Naive B cell (primary cell): ENCODE results near the gene COX6B2. TPM values are rescaled to one million over a fixed set of nuclear protein-coding genes. Genes with fewer than 3 reads are reported as not detected.

Source experiments
- ATAC-seq, 2 donors: fragments of 150-1000 bp; cut with Tn5 transposase; 2 replicates each; pipeline ENCODE4 v1.10.0; 2021; ENCODE audit warnings: low read depth in 2 of 2, mild to moderate bottlenecking in 2 of 2, moderate library complexity in 2 of 2
- DNase-seq: peaks from one replicate; pipeline ENCODE4 v3.0.0; 2022
- H3K27ac Mint-ChIP-seq, 6 donors: one replicate each; pipeline ENCODE4 v1.8.0; 2020 to 2022; ENCODE audit warnings: mild to moderate bottlenecking in 6 of 6, mixed read lengths in 6 of 6, moderate library complexity in 5 of 6, inconsistent platforms in 2 of 6
- H3K27me3 Mint-ChIP-seq, 3 donors: one replicate each; pipeline ENCODE4 v1.8.0; 2021 to 2022; ENCODE audit warnings: mixed read lengths in 3 of 3, mild to moderate bottlenecking in 1 of 3
- H3K36me3 Mint-ChIP-seq, 2 donors: one replicate each; pipeline ENCODE4 v1.8.0; 2020 to 2022; ENCODE audit warnings: mixed read lengths in 2 of 2, inconsistent platforms in 1 of 2, mild to moderate bottlenecking in 1 of 2
- H3K4me1 Mint-ChIP-seq, 3 donors: one replicate each; pipeline ENCODE4 v1.8.0; 2020 to 2022; ENCODE audit warnings: mixed read lengths in 3 of 3, inconsistent platforms in 1 of 3, mild to moderate bottlenecking in 1 of 3, moderate library complexity in 1 of 3
- H3K4me3 Mint-ChIP-seq, 8 donors: one replicate each; pipeline ENCODE4 v1.8.0; 2020 to 2022; ENCODE audit warnings: mild to moderate bottlenecking in 8 of 8, mixed read lengths in 8 of 8, moderate library complexity in 8 of 8, inconsistent platforms in 2 of 8
- H3K9me3 Mint-ChIP-seq, 7 donors: one replicate each; pipeline ENCODE4 v1.8.0; 2020 to 2022; ENCODE audit warnings: mixed read lengths in 7 of 7, mild to moderate bottlenecking in 5 of 7, inconsistent platforms in 2 of 7, moderate library complexity in 1 of 7
- polyA plus RNA-seq, 6 donors: library from polyadenylated mRNA; unstranded; fragments of 300-500 nt; fragmentation: Illumina TruSeq; gene quantifications; one replicate each; pipeline ENCODE4 v1.2.3, GENCODE V29; 2021; ENCODE audit warnings: low read depth in 6 of 6

Gene COX6B2
- polyA plus RNA-seq, 6 donors from 2014 or later = not detected

GRCh38 chr19:55319785-55320184, 34.7 kb downstream of the COX6B2 start:
- ATAC-seq (no peak), DNase-seq (no peak)
- no peaks in the 10 kb centered on the region for H3K36me3 Mint-ChIP-seq

DNA sequence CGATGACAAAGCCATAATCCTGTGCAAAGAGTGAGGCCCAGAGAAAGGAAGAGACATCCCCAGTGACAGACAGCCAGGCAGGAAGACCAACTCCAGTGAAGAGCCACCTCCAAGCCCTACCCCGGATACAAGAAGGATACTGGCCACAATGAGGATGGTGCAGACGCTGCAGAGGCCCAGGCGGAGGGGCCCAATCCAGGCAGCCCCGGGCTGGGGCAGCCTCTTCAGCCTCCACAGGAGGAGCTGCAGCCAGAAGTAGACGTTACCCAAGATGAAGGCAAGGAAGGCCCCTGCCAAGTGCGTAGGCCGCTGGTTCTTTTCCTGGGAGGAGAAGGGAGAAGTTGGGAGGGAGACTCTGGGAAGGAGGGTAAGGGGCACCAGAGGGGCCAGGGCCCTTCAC, 37.9 kb downstream of the COX6B2 start:
- DNase-seq (no peak), ATAC-seq (no peak)
- Mint-ChIP-seq H3K4me3 (no peak overlapping the region), H3K27ac (no peak overlapping the region), H3K9me3 (no peaks in the 10 kb centered on the region), H3K4me1 (no peaks in the 10 kb centered on the region), H3K27me3 (peaks cover 4 to 21% (median 9%) of the 10 kb centered on the region in 3 donors), H3K36me3 (no peaks in the 10 kb centered on the region)

More at GRCh38 chr19:55319785-55320184, 34.7 kb downstream of the COX6B2 start:
- Mint-ChIP-seq H3K27me3 (peaks cover 4 to 40% (median 30%) of the 10 kb centered on the region in 3 donors), H3K27ac (no peak overlapping the region), H3K4me1 (no peaks in the 10 kb centered on the region), H3K9me3 (no peaks in the 10 kb centered on the region), H3K4me3 (no peak overlapping the region)

DNA sequence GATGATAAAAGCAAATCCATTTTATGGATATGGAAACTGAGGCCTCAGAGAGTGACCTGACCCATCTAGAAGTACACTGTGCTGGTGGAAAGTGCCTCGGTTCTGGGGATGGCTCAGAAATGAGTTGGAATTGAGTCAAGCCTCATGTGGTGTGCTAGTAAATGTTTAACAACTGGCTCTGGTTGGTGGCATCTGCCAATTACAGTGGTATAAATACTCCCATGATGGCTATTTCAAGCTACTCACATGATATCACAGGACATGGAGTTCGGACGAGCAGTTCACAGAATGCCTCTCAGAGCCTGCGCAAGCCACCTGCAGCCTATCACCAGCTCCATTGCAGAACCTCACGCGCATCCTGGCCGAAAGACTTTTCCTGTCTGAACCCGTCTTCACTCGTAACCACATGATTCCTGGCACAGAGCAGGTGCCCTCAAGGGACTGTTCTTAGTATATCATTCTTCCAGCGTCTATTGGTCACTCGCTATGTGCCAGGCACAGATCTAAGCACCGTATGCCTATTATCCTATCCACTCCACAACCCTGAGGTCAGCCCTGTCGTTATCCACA, 38.5 kb downstream of the COX6B2 start:
- Mint-ChIP-seq H3K36me3 (no peaks in the 10 kb centered on the region), H3K27me3 (peaks cover 3 to 15% (median 4%) of the 10 kb centered on the region in 3 donors), H3K4me1 (no peaks in the 10 kb centered on the region), H3K27ac (no peak overlapping the region), H3K9me3 (no peaks in the 10 kb centered on the region), H3K4me3 (no peak overlapping the region)
- no peak for ATAC-seq
- no peak for DNase-seq

DNA sequence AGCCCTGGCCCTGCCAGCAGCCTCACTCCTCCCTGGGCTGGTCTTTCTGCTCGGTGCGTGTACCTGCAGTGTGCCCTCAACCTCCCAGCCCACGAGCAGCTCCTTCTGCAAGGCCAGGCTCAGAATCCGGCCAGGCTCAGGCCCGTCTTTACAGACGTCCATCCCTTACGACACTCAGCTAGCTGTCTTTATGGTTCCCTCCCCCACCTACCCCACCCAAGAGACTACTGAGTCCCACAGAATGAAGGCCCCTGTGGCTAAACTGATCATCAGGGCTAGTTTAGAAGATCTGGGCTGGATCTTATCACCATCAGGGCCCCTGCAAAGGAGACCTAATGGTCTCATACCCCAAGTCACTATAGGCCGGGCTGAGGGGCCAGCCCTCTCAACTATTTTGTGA, 40.1 kb downstream of the COX6B2 start:
- H3K27ac Mint-ChIP-seq = no peak overlapping the region
- no peaks in the 10 kb centered on the region for H3K36me3 Mint-ChIP-seq
- DNase-seq = no peak
- H3K4me1 Mint-ChIP-seq = no peaks in the 10 kb centered on the region
- H3K9me3 Mint-ChIP-seq = no peaks in the 10 kb centered on the region
- H3K27me3 Mint-ChIP-seq = peaks cover 0 to 6% (median 4%) of the 10 kb centered on the region in 3 donors
- ATAC-seq = no peak
- no peak overlapping the region for H3K4me3 Mint-ChIP-seq

DNA sequence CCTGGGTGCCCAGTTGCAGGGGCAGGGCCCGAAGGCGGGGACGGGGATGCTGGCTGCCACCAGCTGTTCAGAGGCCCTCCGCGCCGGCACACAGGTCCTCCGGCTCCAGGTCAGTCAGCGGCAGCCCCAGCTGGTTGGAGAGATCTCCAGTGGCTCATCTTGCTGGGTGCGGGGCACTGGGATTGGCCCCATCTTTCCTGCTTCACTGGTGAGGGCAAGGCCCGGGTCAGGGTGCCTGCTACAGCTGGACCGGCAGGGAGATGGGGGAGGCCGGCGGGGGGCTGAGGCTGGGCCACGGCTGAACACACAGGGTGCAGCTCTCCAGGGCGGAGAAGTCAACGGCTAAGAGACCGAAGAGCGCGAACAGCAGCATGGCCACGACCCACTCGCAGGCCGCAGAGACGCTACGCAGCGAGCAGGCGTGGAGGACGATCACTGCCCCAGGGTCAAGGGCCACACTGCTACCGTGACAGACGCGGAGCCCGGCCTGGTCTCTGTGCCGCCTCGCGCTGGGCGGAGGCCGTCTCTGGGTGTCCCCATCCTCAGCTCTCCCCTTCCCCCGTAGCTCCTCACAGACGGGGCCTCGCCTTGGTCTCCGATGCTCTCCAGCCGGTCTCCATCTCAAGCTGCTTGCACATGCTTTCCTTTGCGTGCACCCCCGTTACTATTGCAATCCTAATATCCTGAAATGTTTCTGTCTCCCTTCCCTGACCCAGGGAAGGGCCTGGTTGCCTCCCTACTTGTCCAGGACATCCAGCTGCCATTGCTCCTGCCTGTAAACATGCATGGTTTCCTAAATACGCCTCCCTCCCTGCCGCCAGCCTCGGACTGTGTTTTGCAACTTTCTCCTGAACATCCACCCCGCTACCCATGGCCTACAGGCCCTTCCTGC, 41.7 kb downstream of the COX6B2 start:
- no peak for DNase-seq
- Mint-ChIP-seq H3K4me3 (no peak overlapping the region), H3K4me1 (no peaks in the 10 kb centered on the region), H3K36me3 (no peaks in the 10 kb centered on the region), H3K9me3 (no peaks in the 10 kb centered on the region), H3K27me3 (peaks cover 0 to 6% (median 4%) of the 10 kb centered on the region in 3 donors), H3K27ac (peak overlapping the region in 1 of 6 donors; percentile 19)
- ATAC-seq = no peak

DNA sequence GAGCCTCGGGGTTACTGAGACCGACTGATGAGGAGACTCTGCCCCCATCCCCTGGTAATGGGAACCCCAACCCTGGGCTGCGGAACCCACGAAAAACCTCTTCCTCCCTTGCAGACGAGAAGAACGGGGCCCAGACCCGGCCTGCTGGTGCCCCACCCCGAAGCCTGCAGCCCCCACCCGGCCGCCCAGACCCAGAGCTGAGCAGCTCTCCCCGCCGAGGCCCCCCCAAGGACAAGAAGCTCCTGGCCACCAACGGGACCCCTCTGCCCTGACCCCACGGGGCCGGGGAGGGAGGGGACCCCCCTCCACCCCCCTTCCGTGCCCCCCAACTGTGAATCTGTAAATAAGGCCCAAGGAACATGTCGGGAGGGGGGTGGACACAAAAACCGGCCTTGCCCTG, 42.7 kb downstream of the COX6B2 start:
- Mint-ChIP-seq H3K9me3 (no peaks in the 10 kb centered on the region), H3K27ac (no peak overlapping the region), H3K4me3 (no peak overlapping the region), H3K27me3 (peaks cover 0 to 6% (median 4%) of the 10 kb centered on the region in 3 donors), H3K4me1 (no peaks in the 10 kb centered on the region), H3K36me3 (no peaks in the 10 kb centered on the region)
- ATAC-seq (no peak), DNase-seq (no peak)

- Mint-ChIP-seq H3K27me3 (peaks cover 0 to 4% (median 2%) of the 10 kb centered on the region in 3 donors), H3K36me3 (no peaks in the 10 kb centered on the region)
- no peak for ATAC-seq
Observed at GRCh38 chr19:55311397-55311796, 43.1 kb downstream of the COX6B2 start.

GRCh38 chr19:55310498-55310897, 44.0 kb downstream of the COX6B2 start:
- DNase-seq (no peak), ATAC-seq (no peak)
- Mint-ChIP-seq H3K27ac (no peak overlapping the region), H3K4me3 (no peak overlapping the region), H3K9me3 (no peaks in the 10 kb centered on the region), H3K4me1 (peaks cover 0 to under 1% (median 0%) of the 10 kb centered on the region in 3 donors), H3K36me3 (no peaks in the 10 kb centered on the region), H3K27me3 (peaks cover 0 to 4% (median 0%) of the 10 kb centered on the region in 3 donors)

More at GRCh38 chr19:55311397-55311796, 43.1 kb downstream of the COX6B2 start:
- no peak for DNase-seq
- Mint-ChIP-seq H3K4me1 (no peaks in the 10 kb centered on the region), H3K9me3 (no peaks in the 10 kb centered on the region), H3K27ac (no peak overlapping the region), H3K4me3 (no peak overlapping the region)

DNA sequence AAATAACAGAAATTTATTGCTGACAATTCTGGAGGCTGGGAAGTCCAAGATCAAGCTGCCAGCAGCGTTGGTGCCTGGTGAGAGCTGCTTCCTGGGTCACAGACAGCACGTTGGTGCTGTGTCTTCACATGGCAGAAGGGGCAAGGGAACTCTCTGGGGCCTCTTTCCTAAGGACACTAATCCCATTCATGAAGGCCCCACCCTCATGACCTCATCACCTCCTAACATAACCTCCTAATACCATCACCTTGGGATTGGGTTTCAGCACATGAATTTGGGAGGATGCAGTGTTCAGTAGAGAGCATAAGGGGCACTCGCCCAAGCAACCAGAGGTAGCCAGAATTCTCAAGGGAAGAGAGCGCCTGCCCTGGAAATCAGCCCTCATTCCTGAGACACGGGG, 45.1 kb downstream of the COX6B2 start:
- peaks cover 0 to 5% (median 3%) of the 10 kb centered on the region in 3 donors for H3K4me1 Mint-ChIP-seq
- peak overlapping the region in 1 of 8 donors; percentile 56 for H3K4me3 Mint-ChIP-seq
- no peaks in the 10 kb centered on the region for H3K36me3 Mint-ChIP-seq
- ATAC-seq = no peak
- no peaks in the 10 kb centered on the region for H3K9me3 Mint-ChIP-seq
- DNase-seq = no peak
- H3K27me3 Mint-ChIP-seq = peaks cover 0 to 4% (median 0%) of the 10 kb centered on the region in 3 donors
- no peak overlapping the region for H3K27ac Mint-ChIP-seq

DNA sequence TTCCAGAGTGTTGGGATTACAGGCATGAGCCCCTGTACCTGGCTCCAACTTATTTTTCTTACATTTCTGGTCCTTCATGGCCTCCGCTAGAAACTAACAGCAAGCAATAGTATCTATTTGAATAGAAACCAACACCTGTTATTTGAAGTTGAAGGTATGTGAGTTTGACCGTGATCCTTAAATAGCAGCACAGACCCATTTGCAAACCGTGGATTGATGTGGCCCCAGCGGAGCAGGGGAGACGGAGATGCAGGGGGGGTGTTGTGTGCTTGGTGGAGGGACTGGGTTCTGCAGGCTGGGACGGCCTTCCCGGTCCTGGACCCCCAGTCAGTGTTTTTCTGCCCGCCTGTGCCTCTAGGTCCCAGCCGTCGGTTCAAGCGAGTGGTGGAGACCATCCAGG, 46.2 kb downstream of the COX6B2 start:
- H3K4me3 Mint-ChIP-seq = no peak overlapping the region
- H3K27ac Mint-ChIP-seq = peak overlapping the region in 1 of 6 donors; percentile 44
- ATAC-seq (no peak), DNase-seq (no peak)
- H3K4me1 Mint-ChIP-seq = peaks cover 0 to 5% (median 3%) of the 10 kb centered on the region in 3 donors
- no peaks in the 10 kb centered on the region for H3K9me3 Mint-ChIP-seq
- H3K36me3 Mint-ChIP-seq = no peaks in the 10 kb centered on the region
- peaks cover 0 to under 1% (median 0%) of the 10 kb centered on the region in 3 donors for H3K27me3 Mint-ChIP-seq

- H3K4me3 Mint-ChIP-seq = no peak overlapping the region
- no peaks in the 10 kb centered on the region for H3K36me3 Mint-ChIP-seq
- ATAC-seq = no peak
- no peaks in the 10 kb centered on the region for H3K9me3 Mint-ChIP-seq
- no peak overlapping the region for H3K27ac Mint-ChIP-seq
- peaks cover 5 to 11% (median 8%) of the 10 kb centered on the region in 3 donors for H3K4me1 Mint-ChIP-seq
- no peaks in the 10 kb centered on the region for H3K27me3 Mint-ChIP-seq
- DNase-seq = no peak
Observed at GRCh38 chr19:55306712-55307111, 47.8 kb downstream of the COX6B2 start.

DNA sequence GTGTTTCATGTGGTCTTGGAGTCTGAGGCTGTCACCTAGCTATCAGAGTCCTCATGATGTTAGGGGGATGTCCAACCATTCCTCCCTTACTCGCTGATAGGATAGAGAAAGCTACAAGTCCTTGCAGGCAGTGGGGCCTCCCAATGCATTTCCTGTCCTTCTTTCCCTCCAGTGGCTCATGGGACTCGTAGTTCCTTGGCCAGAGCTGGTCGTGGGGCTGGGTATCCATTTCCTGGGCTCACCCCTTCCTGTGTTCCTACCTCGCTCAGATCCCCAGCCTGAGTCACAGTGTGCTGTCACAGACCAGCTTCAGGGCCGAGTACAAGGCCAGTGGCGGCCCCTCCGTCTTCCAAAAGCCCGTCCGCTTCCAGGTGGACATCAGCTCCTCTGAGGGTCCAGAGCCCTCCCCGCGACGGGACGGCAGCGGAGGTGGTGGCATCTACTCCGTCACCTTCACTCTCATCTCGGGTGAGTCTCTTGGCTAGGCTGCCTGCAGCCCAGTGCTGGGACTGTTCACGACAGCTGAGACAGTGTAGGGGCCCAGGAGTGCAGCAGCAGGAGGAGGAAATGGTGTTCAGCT, 48.4 kb downstream of the COX6B2 start:
- no peaks in the 10 kb centered on the region for H3K36me3 Mint-ChIP-seq

DNA sequence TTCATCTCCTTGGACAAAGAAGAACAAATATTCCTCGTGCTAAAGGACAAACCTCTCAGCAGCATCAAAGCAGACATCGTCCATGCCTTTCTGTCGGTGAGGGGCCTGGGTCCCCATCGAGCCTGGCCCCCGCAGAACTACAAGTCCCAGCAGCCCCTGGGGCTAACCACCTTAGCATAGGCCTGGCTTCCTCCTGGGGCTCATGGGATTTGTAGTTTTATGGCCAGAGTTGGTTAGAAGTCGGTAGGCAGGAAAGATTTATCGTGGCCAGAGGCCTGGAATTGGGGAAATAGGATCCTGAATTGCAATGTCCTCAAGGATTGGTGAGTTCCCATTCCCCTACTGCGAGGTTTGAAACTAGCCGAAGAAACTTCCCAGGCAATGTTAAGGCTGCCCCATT, 49.0 kb downstream of the COX6B2 start:
- peak overlapping the region in 3 of 8 donors; percentile 42 to 65 (median 59) for H3K4me3 Mint-ChIP-seq
- peak; percentile 35 to 43 for ATAC-seq
- no peaks in the 10 kb centered on the region for H3K36me3 Mint-ChIP-seq
- peak; percentile 42 for DNase-seq
- H3K27ac Mint-ChIP-seq = peak overlapping the region in 1 of 6 donors; percentile 89
- H3K27me3 Mint-ChIP-seq = no peaks in the 10 kb centered on the region
- peaks cover 10 to 18% (median 15%) of the 10 kb centered on the region in 3 donors for H3K4me1 Mint-ChIP-seq
- H3K9me3 Mint-ChIP-seq = no peaks in the 10 kb centered on the region

More for the DNA sequence above, 48.4 kb downstream of the COX6B2 start:
- Mint-ChIP-seq H3K9me3 (no peaks in the 10 kb centered on the region), H3K4me1 (peaks cover 10 to 18% (median 14%) of the 10 kb centered on the region in 3 donors), H3K27ac (peak overlapping the region in 1 of 6 donors; percentile 15), H3K27me3 (no peaks in the 10 kb centered on the region), H3K4me3 (no peak overlapping the region)
- no peak for ATAC-seq
- DNase-seq = no peak
